Stimulated activated CD8-positive, alpha-beta memory T cell treated with anti-CD3 and anti-CD28 coated beads, Interleukin-15, amount 100 ng/mL, for 24 hours (primary cell): Measurements from ENCODE around the gene RPN2.

ENCODE experiments used
- DNase-seq: peaks from one replicate; pipeline ENCODE4 v3.0.0-alpha.2; 2020; ENCODE audit warnings: low read depth

RPN2 gene

DNA sequence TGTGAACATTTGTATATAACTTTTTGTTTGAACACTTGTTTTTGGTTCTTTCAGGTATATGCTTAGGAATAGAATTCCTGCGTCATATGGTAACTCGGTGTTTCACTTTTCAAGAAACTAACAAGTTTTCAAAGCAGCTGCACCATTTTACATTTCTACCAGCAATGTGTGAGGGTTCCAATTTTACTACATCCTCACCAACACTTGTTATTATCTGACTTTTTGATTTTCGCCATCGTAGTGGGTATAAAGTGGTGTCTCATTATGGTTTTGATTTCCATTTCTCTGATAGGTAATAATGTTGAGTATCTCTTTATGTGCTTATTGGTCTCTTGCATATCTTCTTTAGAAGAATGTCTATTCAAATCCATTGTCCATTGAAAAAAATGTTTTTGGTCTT lies 39.8 kb downstream of the RPN2 start:
- DNase-seq, result no peak

DNA sequence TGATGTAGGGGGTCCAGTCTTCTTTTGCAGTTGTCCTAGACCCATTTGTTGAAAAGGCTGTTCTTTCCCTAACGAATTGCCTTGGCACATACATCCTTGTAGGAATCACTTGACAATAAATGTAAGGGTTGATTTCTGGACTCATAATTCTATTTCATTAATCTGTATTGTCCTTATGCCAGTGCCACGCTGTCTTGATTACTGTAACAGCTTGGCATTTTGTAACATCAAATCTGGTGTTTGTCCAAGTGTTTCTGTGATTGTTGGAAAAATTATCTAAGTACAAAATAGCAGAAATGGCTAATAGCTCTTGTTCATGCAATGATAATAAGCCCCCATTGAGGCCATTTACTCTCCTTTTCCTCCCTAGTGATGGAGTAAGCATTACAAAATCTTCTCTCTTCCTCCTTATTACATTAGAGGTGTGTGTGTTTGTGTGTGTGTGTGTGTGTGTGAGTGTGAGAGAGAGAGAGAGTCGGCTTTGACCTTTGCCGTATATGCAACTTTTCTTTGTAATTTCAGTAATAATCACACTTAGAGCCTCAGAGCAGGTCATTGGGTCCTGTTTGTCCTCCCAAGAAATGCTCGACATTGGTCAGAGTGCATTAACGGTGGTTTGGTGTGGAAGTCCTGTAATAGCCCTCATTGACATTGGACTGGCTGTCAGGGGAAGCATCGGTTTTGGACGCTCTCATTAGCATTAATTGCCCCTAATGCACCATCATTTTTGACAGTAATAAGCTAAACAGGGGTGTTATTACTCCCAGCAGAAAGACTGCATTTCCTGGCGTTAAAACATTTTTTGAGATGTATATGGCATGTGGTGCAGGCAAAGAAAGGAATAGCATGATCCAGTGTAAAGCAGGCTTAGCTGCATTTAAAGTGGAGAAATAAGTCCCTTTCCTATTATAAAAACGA lies 40.9 kb downstream of the RPN2 start:
- DNase-seq, result no peak

DNA sequence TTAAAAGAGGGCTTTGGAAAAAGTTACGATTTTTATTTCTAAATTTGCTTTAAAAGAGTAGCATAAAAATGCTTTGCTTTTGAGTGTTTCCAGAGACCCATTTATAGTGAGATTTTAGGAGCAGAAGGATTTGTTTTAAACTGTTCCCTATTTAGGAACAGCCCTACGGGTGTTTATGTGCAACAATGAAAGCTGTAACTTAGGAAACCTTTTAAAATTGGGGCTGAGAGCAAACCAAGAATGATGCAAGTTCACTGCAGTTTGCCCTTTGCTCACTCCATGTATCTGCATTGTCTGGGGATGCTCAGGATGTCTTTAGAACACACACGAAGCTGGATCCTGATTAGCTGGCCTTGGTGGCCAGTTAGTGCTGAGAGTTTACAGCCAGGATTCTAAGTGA lies 41.6 kb downstream of the RPN2 start:
- DNase-seq, result no peak

DNA sequence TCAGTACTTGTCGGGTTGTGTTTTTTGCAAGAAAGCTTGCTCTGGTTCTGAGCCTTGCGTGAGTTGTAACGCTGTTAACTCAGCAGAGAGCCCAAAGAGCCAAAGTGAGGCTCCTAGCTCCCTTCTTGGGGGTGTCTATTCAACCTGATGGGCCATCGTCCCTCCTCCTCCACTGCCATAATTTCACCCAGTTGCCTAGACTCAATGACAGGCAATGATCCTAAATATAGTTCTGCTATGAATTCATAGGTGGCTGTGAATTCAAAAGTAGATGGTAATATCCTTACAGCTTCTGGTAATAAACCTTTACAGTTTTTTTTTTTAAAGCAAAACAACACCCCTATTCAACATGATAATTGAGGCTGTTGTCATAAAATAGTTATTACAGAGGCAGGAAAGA lies 43.0 kb downstream of the RPN2 start:
- DNase-seq, result no peak

DNA sequence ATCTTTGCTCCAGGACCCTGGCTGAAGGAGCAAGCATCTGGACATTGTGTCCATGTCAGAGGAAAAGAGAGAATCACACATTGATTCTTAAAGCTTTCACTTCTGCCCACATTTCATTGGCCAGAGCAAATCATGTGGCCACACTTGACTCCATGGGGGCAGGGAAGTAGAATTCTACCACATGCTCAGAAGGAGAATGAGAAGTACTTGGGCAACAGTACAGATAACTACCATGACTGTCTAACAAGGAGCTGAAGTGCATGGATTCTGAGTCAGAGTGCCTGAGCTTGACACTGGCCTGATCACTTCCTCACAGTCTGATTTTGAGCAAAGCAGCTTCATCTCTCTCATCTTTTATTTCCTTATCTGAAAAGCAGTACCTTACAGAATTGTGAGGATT lies 43.9 kb downstream of the RPN2 start:
- no peak for DNase-seq

DNA sequence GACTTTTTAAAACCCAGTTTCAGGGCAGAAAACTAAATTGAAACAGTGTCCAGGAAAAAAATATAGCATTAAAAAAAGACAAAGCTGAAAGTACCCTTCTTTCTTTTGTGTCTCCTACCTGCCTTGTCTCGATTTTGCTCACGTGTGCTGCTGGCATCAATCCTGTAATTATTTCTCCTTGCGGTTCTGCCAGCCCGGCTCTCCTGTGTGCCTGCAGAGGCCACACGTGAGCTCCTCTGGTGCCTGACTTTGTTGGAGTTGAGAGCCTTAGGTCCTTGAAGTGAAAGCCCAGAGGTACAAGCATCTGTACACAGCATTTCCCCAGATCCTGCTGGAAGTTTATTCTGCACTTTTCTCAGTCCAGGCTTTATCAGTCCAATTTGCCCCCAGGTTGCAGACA lies 46.0 kb downstream of the RPN2 start:
- no peak for DNase-seq

DNA sequence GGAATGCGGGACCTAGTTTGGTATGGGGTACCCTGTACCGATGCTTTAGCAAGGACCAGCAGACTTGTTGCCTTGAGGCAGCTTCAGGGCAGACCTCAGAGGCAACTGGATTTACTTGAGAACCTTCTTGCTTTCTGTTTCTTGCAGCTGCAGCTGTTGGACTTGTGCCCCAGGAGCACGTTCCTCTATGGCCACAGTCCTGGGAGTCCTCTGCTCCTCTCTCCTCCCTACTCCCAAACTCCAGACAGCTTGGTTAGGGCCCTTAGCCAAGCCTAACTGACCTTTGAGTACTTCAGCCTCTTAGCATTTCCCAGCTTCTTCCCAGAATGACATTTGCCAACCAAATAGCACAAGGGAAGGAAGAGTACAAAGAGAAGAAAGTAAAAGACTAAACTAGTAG lies 47.8 kb downstream of the RPN2 start:
- no peak for DNase-seq

DNA sequence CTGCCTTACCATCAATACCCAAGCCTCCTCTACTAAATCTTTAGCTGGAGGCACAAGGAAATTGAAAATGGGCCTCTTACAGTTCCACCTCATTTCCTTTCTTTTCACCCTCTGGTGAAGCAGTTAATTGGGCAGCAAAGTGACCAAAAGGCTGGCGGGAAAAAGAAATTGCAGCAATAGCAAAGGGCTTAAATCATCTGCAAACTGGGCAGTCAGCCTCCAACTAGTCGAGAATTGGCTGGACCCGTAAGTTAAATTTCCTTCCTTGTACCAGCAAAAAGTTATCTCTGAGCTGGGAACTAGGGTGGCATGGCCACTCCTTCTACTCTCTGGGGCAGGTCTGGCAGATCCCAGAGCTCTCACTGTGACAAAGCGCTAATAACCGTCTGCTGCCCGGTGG lies 49.0 kb downstream of the RPN2 start:
- DNase-seq, result no peak

DNA sequence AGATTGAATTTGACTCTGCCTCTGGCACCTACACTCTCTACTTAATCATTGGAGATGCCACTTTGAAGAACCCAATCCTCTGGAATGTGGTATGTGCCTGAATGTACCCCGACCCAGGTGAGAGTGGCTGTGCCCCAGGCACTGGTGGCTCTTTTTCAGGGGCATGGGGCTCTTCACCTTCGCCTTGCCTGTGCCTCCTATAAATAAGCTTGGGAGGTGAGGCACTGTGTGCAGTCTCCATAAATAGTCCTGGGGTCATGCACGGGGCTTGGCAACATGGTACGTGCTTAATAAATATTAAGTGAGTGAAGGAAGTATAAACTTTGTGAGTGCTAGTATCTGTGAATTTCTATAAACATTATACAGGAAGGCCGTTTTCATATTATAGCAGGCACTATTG lies 49.5 kb downstream of the RPN2 start:
- DNase-seq, result no peak

DNA sequence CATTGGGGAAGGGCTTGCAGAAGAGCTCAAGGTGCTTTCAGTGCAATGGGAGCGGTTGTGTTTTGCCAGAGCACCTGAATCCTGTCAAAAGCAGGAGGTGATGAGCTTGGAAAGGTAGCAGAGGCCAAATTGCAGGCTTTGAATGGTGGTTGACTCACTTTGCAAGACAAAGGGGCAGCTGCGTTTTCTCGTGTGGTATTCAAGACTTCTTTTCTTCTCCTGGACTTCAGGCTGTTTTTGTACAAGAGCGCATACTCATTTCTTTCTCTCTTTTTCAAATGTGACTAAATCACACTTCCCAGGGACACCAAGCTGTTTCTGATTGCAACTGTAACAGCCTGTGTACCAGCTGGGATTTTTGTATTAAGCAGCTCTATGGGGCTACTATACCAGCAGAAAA lies 50.2 kb downstream of the RPN2 start:
- DNase-seq, result no peak

DNA sequence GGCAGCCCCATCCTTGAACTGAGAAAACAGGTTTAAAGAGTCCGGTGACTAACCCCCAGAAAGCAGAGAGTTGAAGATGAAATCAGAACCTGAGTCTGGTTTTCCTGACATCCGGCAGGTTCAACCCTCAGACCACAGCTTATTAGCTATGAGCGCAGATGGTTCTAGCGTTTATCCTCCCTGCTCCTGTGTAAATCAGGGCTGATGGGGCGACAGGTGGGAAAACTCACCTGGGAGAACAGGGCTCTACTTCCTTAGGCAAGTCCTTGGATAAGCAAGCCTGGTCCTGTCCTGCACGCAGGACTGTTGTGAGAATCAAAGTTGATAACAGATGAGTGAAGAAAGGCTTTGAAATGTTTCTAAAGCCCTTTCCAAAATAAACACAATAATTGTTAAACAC lies 51.1 kb downstream of the RPN2 start:
- no peak for DNase-seq

DNA sequence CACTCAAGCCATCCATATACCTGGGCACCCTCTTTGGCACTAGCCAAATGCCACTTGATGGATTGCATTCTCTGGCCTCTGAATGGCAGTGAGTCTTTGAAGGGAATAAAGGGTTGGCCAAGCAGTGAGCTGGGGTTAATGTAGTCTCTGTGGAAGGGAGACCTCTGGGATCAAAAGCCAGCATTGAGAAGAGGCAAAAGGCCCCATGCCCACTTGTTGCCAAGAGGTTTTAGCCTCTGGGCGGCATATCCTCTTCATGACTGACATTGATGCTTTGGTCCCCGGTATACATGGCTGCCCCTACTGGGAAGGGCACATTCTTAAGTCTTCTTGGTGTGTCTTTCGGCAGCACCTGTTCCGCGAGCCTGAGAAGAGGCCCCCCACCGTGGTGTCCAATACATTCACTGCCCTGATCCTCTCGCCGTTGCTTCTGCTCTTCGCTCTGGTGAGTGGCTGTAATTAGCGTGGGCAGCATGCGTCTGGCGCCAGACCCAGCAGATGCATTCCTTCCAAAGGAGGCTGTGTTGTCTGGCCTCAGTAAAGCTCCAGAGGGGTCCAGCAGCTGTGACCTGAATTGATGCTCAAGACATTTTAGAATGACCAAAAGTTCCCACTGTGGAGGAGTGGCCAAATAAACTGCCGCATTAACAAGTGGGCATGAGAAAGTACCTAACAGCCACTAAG lies 53.0 kb downstream of the RPN2 start:
- DNase-seq, result no peak

DNA sequence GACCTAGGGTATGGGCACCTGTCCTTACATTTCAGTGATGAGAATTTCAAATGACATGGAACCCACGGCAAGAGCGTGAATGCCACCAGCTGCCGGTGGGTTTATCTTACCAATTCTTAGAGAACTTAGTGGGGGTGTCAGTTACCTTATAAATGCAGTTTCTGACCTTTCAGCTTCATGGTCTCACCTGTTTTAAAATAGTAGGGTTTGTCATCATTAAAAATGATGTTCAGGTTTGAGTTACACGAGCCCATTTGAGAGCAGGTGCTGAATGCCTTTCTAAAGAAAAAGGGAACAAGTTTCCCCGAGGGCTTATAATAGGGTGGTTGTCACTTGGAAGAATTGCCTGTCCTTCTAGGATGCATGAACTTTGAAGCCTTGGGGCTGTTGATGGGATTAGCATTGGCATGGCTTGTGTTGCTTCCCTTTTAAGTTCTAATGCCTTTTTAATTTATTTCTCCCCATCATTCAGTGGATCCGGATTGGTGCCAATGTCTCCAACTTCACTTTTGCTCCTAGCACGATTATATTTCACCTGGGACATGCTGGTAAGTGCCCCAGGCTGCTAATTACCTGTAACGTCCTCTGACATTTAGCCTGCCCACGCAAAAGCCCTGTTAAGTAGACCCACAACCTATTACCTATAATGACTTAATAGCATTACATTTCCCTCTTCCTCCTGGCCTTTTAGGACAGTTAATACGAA lies 54.6 kb downstream of the RPN2 start:
- DNase-seq, result no peak

DNA sequence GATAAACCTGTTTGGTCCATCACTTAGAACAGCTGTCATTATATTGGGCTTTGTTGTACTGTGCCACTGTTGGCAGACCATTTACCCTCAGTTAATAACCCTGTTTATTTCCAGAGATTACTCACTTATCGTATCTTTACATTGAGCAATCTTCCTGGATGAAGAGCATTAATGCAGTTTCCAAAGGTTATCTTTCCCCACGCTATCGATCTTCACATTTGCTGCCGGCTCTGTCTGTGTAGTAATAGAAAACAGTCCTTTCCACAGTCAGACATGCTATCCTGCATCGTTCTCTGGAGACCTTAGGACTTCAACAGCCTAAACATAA lies 55.1 kb downstream of the RPN2 start:
- DNase-seq, result no peak

DNA sequence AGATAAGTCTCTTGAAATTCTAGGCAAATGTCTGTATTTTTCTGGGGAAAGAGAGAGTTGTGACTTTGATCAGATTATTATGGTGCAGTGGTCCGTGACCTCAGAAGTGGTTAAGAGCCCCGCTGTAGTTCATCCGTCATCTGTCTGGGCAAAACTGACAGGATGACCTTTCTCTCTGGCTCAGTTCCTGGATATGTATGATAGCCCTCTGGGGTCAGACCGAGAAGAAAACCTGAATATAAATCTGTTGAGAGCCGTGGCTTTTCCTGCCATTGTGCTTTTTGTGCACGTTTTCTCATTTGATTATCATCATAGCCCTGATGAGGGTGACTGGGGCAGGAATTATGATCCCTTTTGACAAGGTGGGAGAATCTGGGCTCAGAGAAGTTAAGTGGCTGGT lies 55.9 kb downstream of the RPN2 start:
- DNase-seq, result no peak

DNA sequence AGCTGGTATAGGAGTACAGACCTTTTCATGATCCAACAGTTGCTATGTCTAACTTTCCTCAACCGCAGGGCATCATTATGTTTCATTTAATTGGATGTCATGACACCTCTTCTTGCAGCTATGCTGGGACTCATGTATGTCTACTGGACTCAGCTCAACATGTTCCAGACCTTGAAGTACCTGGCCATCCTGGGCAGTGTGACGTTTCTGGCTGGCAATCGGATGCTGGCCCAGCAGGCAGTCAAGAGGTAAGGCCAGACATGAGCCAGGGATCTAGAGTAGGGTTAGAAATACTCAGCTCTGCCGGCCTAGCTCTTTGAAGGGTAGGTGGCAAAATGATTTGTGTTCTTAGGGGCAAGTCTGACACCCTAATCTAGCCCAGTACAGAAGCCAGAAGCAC lies 57.3 kb downstream of the RPN2 start:
- DNase-seq, result no peak

DNA sequence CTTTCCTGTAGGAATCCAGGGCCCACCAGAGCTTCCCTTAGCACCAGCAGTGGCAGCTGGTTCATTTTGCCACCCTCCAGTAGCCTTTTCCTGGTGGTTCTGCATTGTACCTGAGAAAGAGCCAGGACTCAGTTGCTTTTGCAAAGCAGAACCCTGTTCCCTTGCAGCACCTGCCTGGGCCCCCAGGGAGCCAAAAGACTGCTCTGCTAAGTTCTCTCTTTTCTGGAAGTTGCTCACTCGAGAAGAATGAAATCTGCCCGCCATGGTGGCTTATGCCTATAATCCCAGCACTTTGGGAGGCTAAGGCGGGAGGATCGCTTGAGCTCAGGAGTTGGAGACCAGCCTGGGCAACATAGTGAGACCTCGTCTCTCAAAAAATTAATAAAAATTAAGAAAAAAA lies 58.5 kb downstream of the RPN2 start:
- DNase-seq, result no peak

DNA sequence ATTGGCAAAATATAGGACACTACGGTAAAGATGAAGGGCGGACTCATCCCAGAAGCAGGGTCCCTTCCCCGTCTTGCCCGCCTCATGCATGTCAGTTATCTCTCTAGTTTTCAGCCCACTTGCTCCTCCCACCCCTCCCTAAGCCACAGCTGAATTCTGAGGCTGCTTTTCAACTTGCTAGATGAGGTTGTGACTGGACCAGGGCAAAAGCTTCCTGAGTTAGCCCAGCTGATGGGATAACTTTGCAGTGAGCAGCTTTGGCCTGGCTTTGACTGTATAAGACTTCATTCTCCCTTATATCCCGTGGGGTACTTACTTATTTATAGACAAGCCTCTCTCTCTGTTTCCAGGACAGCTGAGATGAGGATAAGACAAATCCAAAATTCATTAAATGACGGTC lies 59.3 kb downstream of the RPN2 start:
- DNase-seq, result no peak

DNA sequence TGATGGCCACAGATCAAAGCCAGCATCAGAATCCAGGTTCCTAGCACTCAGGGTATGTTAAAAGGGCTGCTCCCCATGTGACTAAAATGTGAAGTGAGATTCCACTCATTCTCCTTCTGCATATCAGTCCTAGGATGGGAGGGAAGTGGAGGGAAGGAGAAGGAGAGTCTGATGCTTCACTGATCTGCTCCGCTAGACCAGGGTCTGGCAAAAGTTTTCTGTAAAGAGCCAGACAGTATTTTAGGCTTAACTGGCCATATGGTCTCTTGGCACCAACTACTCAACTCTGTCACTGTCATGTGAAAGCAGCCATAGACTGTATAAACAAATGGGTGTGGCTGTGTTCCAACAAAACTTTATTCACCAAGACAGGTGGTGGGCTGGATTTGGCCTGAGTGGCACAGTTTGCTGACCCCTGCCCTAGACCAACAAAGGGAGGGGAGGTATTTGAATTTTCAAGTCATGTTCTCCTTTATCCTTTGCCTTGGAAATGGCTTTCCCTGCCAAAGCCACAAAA lies 59.9 kb downstream of the RPN2 start:
- no peak for DNase-seq

DNA sequence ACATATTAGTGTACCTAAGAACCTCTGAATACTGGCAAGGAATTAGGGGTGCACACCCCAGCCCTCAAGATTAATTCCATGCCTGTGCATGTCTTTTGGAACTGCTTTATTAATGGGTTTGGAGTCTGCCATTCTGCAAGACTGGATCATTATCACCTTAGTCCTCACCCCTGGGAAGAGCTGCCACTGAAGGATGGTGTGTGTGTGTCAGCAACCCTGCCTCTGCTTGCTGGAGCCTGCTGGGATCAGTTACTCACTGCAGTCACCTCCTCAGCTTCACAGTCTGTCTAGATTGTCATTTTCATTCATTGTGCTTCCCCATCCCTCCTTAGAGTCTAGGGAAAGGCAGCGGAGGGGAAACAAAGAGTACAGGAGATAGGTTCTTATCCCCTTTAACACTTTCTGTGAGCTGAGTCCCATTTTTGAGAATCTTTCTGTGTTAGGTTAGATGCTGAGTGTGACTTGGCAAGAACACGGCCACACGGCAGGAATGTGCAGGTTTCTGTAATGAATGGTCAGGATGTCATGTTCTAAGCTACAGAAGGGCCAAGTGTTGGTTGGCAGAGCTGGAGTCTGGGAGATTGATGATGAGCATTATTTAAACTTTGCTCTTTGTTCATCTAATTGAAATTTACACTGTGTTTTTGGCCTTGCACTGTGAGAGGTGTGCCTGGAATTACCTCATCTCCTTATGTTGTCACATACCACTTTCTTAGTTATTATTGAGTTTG lies 61.4 kb downstream of the RPN2 start:
- DNase-seq, result no peak

DNA sequence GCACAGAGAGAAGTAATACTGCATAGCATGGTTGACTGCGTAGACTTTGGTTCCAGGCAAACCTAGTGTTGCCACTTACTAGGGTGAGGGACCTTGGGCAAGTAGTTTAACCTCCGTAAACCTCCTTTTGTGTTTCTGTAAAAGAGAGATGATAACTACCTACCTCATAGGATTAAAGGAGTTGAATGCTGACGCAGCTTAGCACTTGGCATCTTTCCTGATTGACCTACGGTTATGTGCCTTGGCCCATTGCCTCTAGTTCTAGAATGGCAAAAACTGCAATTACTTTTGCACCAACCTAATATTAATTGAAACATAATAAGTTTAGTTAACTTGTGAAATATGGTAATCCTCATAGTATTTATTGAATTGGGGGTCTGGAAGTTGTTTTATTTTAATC lies 63.4 kb downstream of the RPN2 start:
- no peak for DNase-seq
